GM23338 (cell line): ENCODE results near the gene FRRS1L. TPM values are rescaled to one million over a fixed set of nuclear protein-coding genes. Genes with fewer than 3 reads are reported as not detected.

Experiments used
- ATAC-seq: fragments of 200-7000 bp; cut with Tn5 transposase; 3 replicates; pipeline ENCODE4 v1.9.1; 2020
- DNase-seq: peaks from one replicate; pipeline ENCODE4 v3.0.0-alpha.2; 2015; ENCODE audit warnings: low spot score
- H2AFZ ChIP-seq: fragments of 200-600 bp; sonication (generic); 2 replicates; pipeline ENCODE4 v1.8.0; 2016; ENCODE audit warnings: antibody characterized with exemption, mild to moderate bottlenecking, moderate library complexity
- H3F3A ChIP-seq: fragments of 200-600 bp; sonication (generic); replicated peaks from 2 replicates; pipeline ENCODE4 v1.8.0; 2017; ENCODE audit warnings: antibody characterized with exemption, mixed run types, low read depth
- H3K27ac ChIP-seq: fragments of 200-600 bp; sonication (generic); 2 replicates; pipeline ENCODE4 v1.6.1; 2016; ENCODE audit warnings: low read depth
- H3K27me3 ChIP-seq: fragments of 200-600 bp; sonication (generic); 2 replicates; pipeline ENCODE4 v1.8.0; 2016; ENCODE audit warnings: mild to moderate bottlenecking, mixed run types, moderate library complexity; ENCODE audit not compliant: insufficient read depth
- H3K36me3 ChIP-seq: fragments of 200-600 bp; sonication (generic); 2 replicates; pipeline ENCODE4 v1.8.0; 2016; ENCODE audit warnings: mild to moderate bottlenecking; ENCODE audit not compliant: insufficient read depth
- H3K4me1 ChIP-seq: fragments of 200-600 bp; sonication (generic); 2 replicates; pipeline ENCODE4 v1.8.0; 2016; ENCODE audit warnings: mild to moderate bottlenecking, moderate library complexity; ENCODE audit not compliant: insufficient read depth
- H3K4me2 ChIP-seq: fragments of 200-600 bp; sonication (generic); 2 replicates; pipeline ENCODE4 v1.7.1; 2017; ENCODE audit warnings: mixed run types
- H3K4me3 ChIP-seq: fragments of 200-600 bp; sonication (generic); 2 replicates; pipeline ENCODE4 v1.6.1; 2016; ENCODE audit warnings: mixed run types
- H3K79me2 ChIP-seq: fragments of 200-600 bp; sonication (generic); replicated peaks from 2 replicates; pipeline ENCODE4 v1.8.0; 2017; ENCODE audit warnings: mild to moderate bottlenecking; ENCODE audit not compliant: insufficient read depth
- H3K9me2 ChIP-seq: fragments of 200-600 bp; sonication (generic); 2 replicates; pipeline ENCODE4 v1.8.0; 2017; ENCODE audit not compliant: insufficient read depth
- H4K20me1 ChIP-seq: fragments of 200-600 bp; sonication (generic); replicated peaks from 2 replicates; pipeline ENCODE4 v1.8.0; 2017; ENCODE audit warnings: mild to moderate bottlenecking; ENCODE audit not compliant: insufficient read depth
- H3K27ac Mint-ChIP-seq: 2 replicates; pipeline ENCODE4 v1.8.0; 2020; ENCODE audit warnings: inconsistent platforms, mild to moderate bottlenecking, moderate library complexity, mixed read lengths
- H3K27me3 Mint-ChIP-seq: 3 replicates; pipeline ENCODE4 v1.8.0; 2022; ENCODE audit warnings: low read depth, mild to moderate bottlenecking, moderate library complexity, mixed read lengths, inconsistent platforms; ENCODE audit not compliant: insufficient read depth, poor library complexity
- H3K36me3 Mint-ChIP-seq: 3 replicates; pipeline ENCODE4 v1.8.0; 2021; ENCODE audit warnings: low read depth, mild to moderate bottlenecking, inconsistent platforms, moderate library complexity, mixed read lengths
- H3K4me1 Mint-ChIP-seq: 3 replicates; pipeline ENCODE4 v1.8.0; 2020; ENCODE audit warnings: mild to moderate bottlenecking, inconsistent platforms, mixed read lengths
- H3K4me3 Mint-ChIP-seq: 3 replicates; pipeline ENCODE4 v1.8.0; 2021; ENCODE audit warnings: moderate library complexity, mild to moderate bottlenecking, inconsistent platforms, mixed read lengths
- H3K9me3 Mint-ChIP-seq: 3 replicates; pipeline ENCODE4 v1.8.0; 2020; ENCODE audit warnings: moderate library complexity, mild to moderate bottlenecking, inconsistent platforms, mixed read lengths
- CTCF ChIP-seq, 2 experiments: fragments of 200-600 bp in 1 of 2; sonication (generic) in 1 of 2; conservative IDR thresholded peaks; 2 replicates each; pipeline versions ENCODE4 v1.5.1 to v1.6.1; 2016 to 2017; ENCODE audit warnings: antibody characterized with exemption in 2 of 2, low read depth in 2 of 2, mild to moderate bottlenecking in 2 of 2, moderate library complexity in 1 of 2
- ETS1 ChIP-seq: IDR thresholded peaks from 2 replicates; pipeline ENCODE4 v1.6.1; 2016; ENCODE audit warnings: antibody characterized with exemption
- EZH2 ChIP-seq: fragments of 200-600 bp; sonication (generic); IDR thresholded peaks from one replicate; pipeline ENCODE4 v1.8.0; 2017; ENCODE audit warnings: antibody characterized with exemption, mild to moderate bottlenecking, low read depth; ENCODE audit not compliant: unreplicated experiment
- EZH2phosphoT487 ChIP-seq: fragments of 200-600 bp; sonication (generic); IDR thresholded peaks from one replicate; pipeline ENCODE4 v1.8.1; 2018; ENCODE audit warnings: antibody characterized with exemption; ENCODE audit not compliant: unreplicated experiment
- POLR2AphosphoS5 ChIP-seq: IDR thresholded peaks from 2 replicates; pipeline ENCODE4 v1.6.1; 2016; ENCODE audit warnings: antibody characterized with exemption, low read depth
- REST ChIP-seq: IDR thresholded peaks from one replicate; pipeline ENCODE4 v1.6.1; 2018; ENCODE audit warnings: antibody characterized with exemption; ENCODE audit not compliant: unreplicated experiment
- STAT1 ChIP-seq: IDR thresholded peaks from one replicate; pipeline ENCODE4 v1.6.1; 2016; ENCODE audit warnings: antibody characterized with exemption; ENCODE audit not compliant: unreplicated experiment
- ZNF114 ChIP-seq: fragments of 250-450 bp; sonication (Bioruptor Pico); IDR thresholded peaks from 2 replicates; pipeline ENCODE4 v1.5.0; 2020; ENCODE audit warnings: mild to moderate bottlenecking, moderate library complexity
- ZNF331 ChIP-seq: fragments of 250-450 bp; sonication (Bioruptor Pico); IDR thresholded peaks from 2 replicates; pipeline ENCODE4 v1.5.0; 2020; ENCODE audit warnings: low read depth, mild to moderate bottlenecking, moderate library complexity
- polyA plus RNA-seq: library from polyadenylated mRNA; unstranded; fragments of >200 nt; fragmentation: Nextera tagmentation; extraction: Ambion mirVana; gene quantifications from 2 replicates; pipeline ENCODE4 v1.2.1, GENCODE V29; 2016
- total RNA-seq: library from RNA; depleted of rRNA; stranded (reverse); fragments of >200 nt; shearing (Covaris generic); gene quantifications from 2 replicates; pipeline ENCODE4 v1.2.3, GENCODE V29; 2014

Gene FRRS1L
- total and polyA plus RNA-seq, 2 experiments from 2014 or later, result 0.37 to 1.1 TPM

GRCh38 chr9:109192732-109193361 lies 25.8 kb upstream of the FRRS1L start:
- Histone ChIP-seq H3K27ac (no peak overlapping the region), H4K20me1 (no peaks in the 10 kb centered on the region), H3K27me3 (no peaks in the 10 kb centered on the region), H3F3A (no peaks in the 10 kb centered on the region), H3K36me3 (no peaks in the 10 kb centered on the region), H3K4me3 (no peak overlapping the region), H3K9me2 (no peaks in the 10 kb centered on the region), H3K4me1 (no peaks in the 10 kb centered on the region), H3K4me2 (no peak overlapping the region), H3K79me2 (no peaks in the 10 kb centered on the region), H2AFZ (peak overlapping the region; percentile 89)
- ATAC-seq, result peak; percentile 97
- TF ChIP-seq POLR2AphosphoS5 (no peak), CTCF (conservative IDR thresholded peaks at IDR 0.05; ENCODE audit: low read depth in 2 of 2) (peak; percentile 83 to 90)
- no peaks in the 10 kb centered on the region for H3K36me3 Mint-ChIP-seq
- peak; percentile 85 for DNase-seq
- H3K4me3 Mint-ChIP-seq, result no peak overlapping the region
- no peaks in the 10 kb centered on the region for H3K9me3 Mint-ChIP-seq
- H3K27ac Mint-ChIP-seq, result no peak overlapping the region
- H3K4me1 Mint-ChIP-seq, result peaks cover 6% of the 10 kb centered on the region; the same call in 2 of the 3 replicates
- peaks cover 5% of the 10 kb centered on the region for H3K27me3 Mint-ChIP-seq

GRCh38 chr9:109191746-109192145 lies 24.7 kb upstream of the FRRS1L start:
- Mint-ChIP-seq H3K27me3 (peaks cover 5% of the 10 kb centered on the region), H3K27ac (no peak overlapping the region), H3K4me1 (peaks cover 6% of the 10 kb centered on the region; the same call in 2 of the 3 replicates), H3K4me3 (no peak overlapping the region), H3K36me3 (no peaks in the 10 kb centered on the region), H3K9me3 (no peaks in the 10 kb centered on the region)
- Histone ChIP-seq H3K79me2 (no peaks in the 10 kb centered on the region), H3K27me3 (no peaks in the 10 kb centered on the region), H3K4me3 (no peak overlapping the region), H3K9me2 (no peaks in the 10 kb centered on the region), H3K36me3 (no peaks in the 10 kb centered on the region), H3K4me1 (no peaks in the 10 kb centered on the region), H3F3A (no peaks in the 10 kb centered on the region), H4K20me1 (no peaks in the 10 kb centered on the region), H3K27ac (no peak overlapping the region), H2AFZ (no peak overlapping the region; the same call in 1 of the 2 replicates), H3K4me2 (no peak overlapping the region)
- ATAC-seq (no peak), DNase-seq (no peak)
- TF ChIP-seq REST, result no peak
- TF ChIP-seq ZNF114, result no peak
- TF ChIP-seq STAT1, result no peak
- no peak for TF ChIP-seq ZNF331 (CRISPR knock-in tag)
- no peak for TF ChIP-seq EZH2phosphoT487
- TF ChIP-seq ETS1, result no peak
- TF ChIP-seq POLR2AphosphoS5, result no peak
- TF ChIP-seq EZH2, result no peak
